HepG2 (cell line): ENCODE data around the gene SLC25A11. TPM values are rescaled to one million over a fixed set of nuclear protein-coding genes. Genes with fewer than 3 reads are reported as not detected.

Experiments used
- ESRRA ChIP-seq: sonication (generic); formaldehyde crosslinking; IDR thresholded peaks from 2 replicates; pipeline ENCODE4 v1.5.1; 2020; ENCODE audit warnings: mild to moderate bottlenecking, low read depth, missing genetic modification reagents
- GLI4 ChIP-seq: sonication (generic); formaldehyde crosslinking; IDR thresholded peaks from 2 replicates; pipeline ENCODE4 v1.5.1; 2020; ENCODE audit warnings: missing genetic modification reagents, mild to moderate bottlenecking, moderate library complexity, borderline replicate concordance
- HOXA5 ChIP-seq: sonication (generic); formaldehyde crosslinking; IDR thresholded peaks from 2 replicates; pipeline ENCODE4 v1.4.0; 2020; ENCODE audit warnings: missing genetic modification reagents
- ISX ChIP-seq: sonication (generic); formaldehyde crosslinking; conservative IDR thresholded peaks from 2 replicates; pipeline ENCODE4 v1.5.0; 2020; ENCODE audit warnings: missing genetic modification reagents
- JUNB ChIP-seq: sonication (generic); formaldehyde crosslinking; IDR thresholded peaks from 2 replicates; pipeline ENCODE4 v1.8.0; 2022; ENCODE audit warnings: missing genetic modification reagents, mild to moderate bottlenecking, borderline replicate concordance
- KDM2A ChIP-seq: sonication (generic); formaldehyde crosslinking; IDR thresholded peaks from 2 replicates; pipeline ENCODE4 v1.4.0; 2020; ENCODE audit warnings: low read depth, missing genetic modification reagents, borderline replicate concordance
- KDM5A ChIP-seq: fragments of 200-600 bp; sonication (generic); IDR thresholded peaks from 2 replicates; pipeline ENCODE4 v1.7.0; 2018; ENCODE audit warnings: antibody characterized with exemption, mild to moderate bottlenecking, low read length, borderline replicate concordance
- MATR3 ChIP-seq: sonication (generic); formaldehyde crosslinking; IDR thresholded peaks from 2 replicates; pipeline ENCODE4 v1.4.0; 2020; ENCODE audit warnings: missing genetic modification reagents
- MXD4 ChIP-seq: IDR thresholded peaks from 2 replicates; pipeline ENCODE4 v1.6.1; 2016; ENCODE audit warnings: mild to moderate bottlenecking, missing biosample characterization, missing genetic modification reagents
- NR2F2 ChIP-seq: IDR thresholded peaks from 2 replicates; pipeline ENCODE4 v1.6.1; 2012; ENCODE audit warnings: low read depth, inconsistent platforms, borderline replicate concordance
- REXO4 ChIP-seq: sonication (generic); formaldehyde crosslinking; IDR thresholded peaks from 2 replicates; pipeline ENCODE4 v1.8.0; 2022; ENCODE audit warnings: missing genetic modification reagents, mild to moderate bottlenecking, borderline replicate concordance
- SAP130 ChIP-seq: IDR thresholded peaks from 2 replicates; pipeline ENCODE4 v1.6.1; 2016; ENCODE audit warnings: low read depth
- SOX13 ChIP-seq, 3 experiments: fragments of 450-650 bp in 1 of 3; sonication (generic) in 1 of 3; formaldehyde crosslinking in 1 of 3; IDR thresholded peaks in 2 of 3; conservative IDR thresholded peaks in 1 of 3; 2 replicates each; pipeline versions ENCODE4 v1.5.0 to v1.6.1; 2016 to 2020; ENCODE audit warnings: antibody characterized with exemption in 1 of 3, mild to moderate bottlenecking in 1 of 3, missing compliant biosample characterization in 1 of 3, missing genetic modification reagents in 1 of 3, moderate library complexity in 1 of 3
- TAF1 ChIP-seq: sonication (generic); formaldehyde crosslinking; IDR thresholded peaks from 2 replicates; pipeline ENCODE4 v1.4.0; 2020; ENCODE audit warnings: missing genetic modification reagents
- ZGPAT ChIP-seq: IDR thresholded peaks from 2 replicates; pipeline ENCODE4 v1.6.1; 2016; ENCODE audit warnings: mild to moderate bottlenecking
- ZNF382 ChIP-seq: sonication (generic); formaldehyde crosslinking; IDR thresholded peaks from 2 replicates; pipeline ENCODE4 v1.5.0; 2020; ENCODE audit warnings: missing genetic modification reagents, mild to moderate bottlenecking, borderline replicate concordance
- ZNF460 ChIP-seq: sonication (generic); formaldehyde crosslinking; IDR thresholded peaks from 2 replicates; pipeline ENCODE4 v1.5.1; 2020; ENCODE audit warnings: missing genetic modification reagents, mild to moderate bottlenecking, borderline replicate concordance
- ZNF558 ChIP-seq: sonication (generic); formaldehyde crosslinking; IDR thresholded peaks from 2 replicates; pipeline ENCODE4 v1.9.0; 2022; ENCODE audit warnings: mild to moderate bottlenecking, missing genetic modification reagents, borderline replicate concordance
- ZNF703 ChIP-seq: sonication (generic); formaldehyde crosslinking; IDR thresholded peaks from 2 replicates; pipeline ENCODE4 v1.5.1; 2020; ENCODE audit warnings: missing genetic modification reagents, mild to moderate bottlenecking, moderate library complexity, borderline replicate concordance
- ZNF709 ChIP-seq: sonication (generic); formaldehyde crosslinking; IDR thresholded peaks from 2 replicates; pipeline ENCODE4 v1.5.0; 2020; ENCODE audit warnings: mild to moderate bottlenecking, missing genetic modification reagents
- ZNF878 ChIP-seq: sonication (generic); formaldehyde crosslinking; IDR thresholded peaks from 2 replicates; pipeline ENCODE4 v1.8.1; 2023; ENCODE audit warnings: mild to moderate bottlenecking, missing genetic modification reagents, moderate library complexity
- polyA plus RNA-seq, 8 experiments: library from polyadenylated mRNA; depleted of rRNA in 3 of 8; stranded (reverse) in 7 of 8; unstranded in 1 of 8; fragments of >200 nt; fragmentation: Illumina TruSeq in 4 of 8; extraction: Trizol in 4 of 8; gene quantifications; 2 replicates each; pipeline versions ENCODE4 v1.2.1 to v1.2.3, GENCODE V29; 2011 to 2016; ENCODE audit warnings: low read depth in 4 of 8, missing spikeins in 1 of 8, mixed read lengths in 1 of 8; ENCODE audit not compliant: insufficient read depth in 1 of 8
- total RNA-seq, 5 experiments: library from RNA; depleted of rRNA; stranded (reverse); fragments of >200 nt; fragmentation: Illumina TruSeq; extraction: Trizol; gene quantifications; 2 replicates each; pipeline ENCODE4 v1.2.3, GENCODE V29; 2016; ENCODE audit warnings: low read depth in 1 of 5
- TF ChIP-seq, protein P1 (sequence below): sonication (generic); formaldehyde crosslinking; IDR thresholded peaks from 2 replicates; pipeline ENCODE4 v1.8.1; 2023; ENCODE audit warnings: mild to moderate bottlenecking, missing genetic modification reagents
- TF ChIP-seq, protein P2 (sequence below): sonication (generic); formaldehyde crosslinking; IDR thresholded peaks from 2 replicates; pipeline ENCODE4 v1.5.0; 2020; ENCODE audit warnings: mild to moderate bottlenecking, missing genetic modification reagents

Gene SLC25A11
- total and polyA plus RNA-seq, 2 of the 13 experiments (the other 11 are each of a cell fraction or from before 2014, with no cell fraction given) = 35.4 to 47.2 TPM

GRCh38 chr17:4949321-4950074, 9.7 kb upstream of the SLC25A11 start (continued):
- TF ChIP-seq, protein P1, sequence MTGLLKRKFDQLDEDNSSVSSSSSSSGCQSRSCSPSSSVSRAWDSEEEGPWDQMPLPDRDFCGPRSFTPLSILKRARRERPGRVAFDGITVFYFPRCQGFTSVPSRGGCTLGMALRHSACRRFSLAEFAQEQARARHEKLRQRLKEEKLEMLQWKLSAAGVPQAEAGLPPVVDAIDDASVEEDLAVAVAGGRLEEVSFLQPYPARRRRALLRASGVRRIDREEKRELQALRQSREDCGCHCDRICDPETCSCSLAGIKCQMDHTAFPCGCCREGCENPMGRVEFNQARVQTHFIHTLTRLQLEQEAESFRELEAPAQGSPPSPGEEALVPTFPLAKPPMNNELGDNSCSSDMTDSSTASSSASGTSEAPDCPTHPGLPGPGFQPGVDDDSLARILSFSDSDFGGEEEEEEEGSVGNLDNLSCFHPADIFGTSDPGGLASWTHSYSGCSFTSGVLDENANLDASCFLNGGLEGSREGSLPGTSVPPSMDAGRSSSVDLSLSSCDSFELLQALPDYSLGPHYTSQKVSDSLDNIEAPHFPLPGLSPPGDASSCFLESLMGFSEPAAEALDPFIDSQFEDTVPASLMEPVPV (CRISPR knock-in tag) = peak; percentile 87; the same call in 1 of the 2 replicates
- TF ChIP-seq REXO4 (no peak), ZNF460 (CRISPR knock-in tag) (peak; percentile 13; the same call in 1 of the 2 replicates), KDM5A (no peak), TAF1 (CRISPR knock-in tag) (peak; percentile 62; the same call in 1 of the 2 replicates), JUNB (peak; percentile 63; the same call in 1 of the 2 replicates), ZNF878 (CRISPR knock-in tag) (peak; percentile 59; the same call in 1 of the 2 replicates), HOXA5 (peak; percentile 51; the same call in 1 of the 2 replicates), KDM2A (CRISPR knock-in tag) (peak; percentile 16; the same call in 1 of the 2 replicates), ZGPAT (peak; percentile 84), ZNF558 (CRISPR knock-in tag) (no peak), ZNF703 (CRISPR knock-in tag) (peak; percentile 65; the same call in 1 of the 2 replicates), MATR3 (CRISPR knock-in tag) (no peak), NR2F2 (peak; percentile 59), GLI4 (CRISPR knock-in tag) (peak; percentile 89; the same call in 1 of the 2 replicates), ISX (peak; percentile 26; the same call in 1 of the 2 replicates), SAP130 (peak; percentile 53; the same call in 1 of the 2 replicates), ZNF709 (CRISPR knock-in tag) (0 out of 2 replicates have a peak, but pooled peaks have one; percentile 61), MXD4 (CRISPR knock-in tag) (peak; percentile 26; the same call in 1 of the 2 replicates), ZNF382 (CRISPR knock-in tag) (no peak), SOX13 (IDR thresholded peaks at IDR 0.05) (no peak), SOX13 (CRISPR knock-in tag; conservative IDR thresholded peaks at IDR 0.05 in 1 of 2, IDR thresholded peaks at IDR 0.05 in 1 of 2) (0 out of 4 replicates have a peak, but pooled peaks of 1 of the 2 experiments have one; percentile 9), ESRRA (CRISPR knock-in tag) (peak; percentile 69)
- TF ChIP-seq, protein P2, sequence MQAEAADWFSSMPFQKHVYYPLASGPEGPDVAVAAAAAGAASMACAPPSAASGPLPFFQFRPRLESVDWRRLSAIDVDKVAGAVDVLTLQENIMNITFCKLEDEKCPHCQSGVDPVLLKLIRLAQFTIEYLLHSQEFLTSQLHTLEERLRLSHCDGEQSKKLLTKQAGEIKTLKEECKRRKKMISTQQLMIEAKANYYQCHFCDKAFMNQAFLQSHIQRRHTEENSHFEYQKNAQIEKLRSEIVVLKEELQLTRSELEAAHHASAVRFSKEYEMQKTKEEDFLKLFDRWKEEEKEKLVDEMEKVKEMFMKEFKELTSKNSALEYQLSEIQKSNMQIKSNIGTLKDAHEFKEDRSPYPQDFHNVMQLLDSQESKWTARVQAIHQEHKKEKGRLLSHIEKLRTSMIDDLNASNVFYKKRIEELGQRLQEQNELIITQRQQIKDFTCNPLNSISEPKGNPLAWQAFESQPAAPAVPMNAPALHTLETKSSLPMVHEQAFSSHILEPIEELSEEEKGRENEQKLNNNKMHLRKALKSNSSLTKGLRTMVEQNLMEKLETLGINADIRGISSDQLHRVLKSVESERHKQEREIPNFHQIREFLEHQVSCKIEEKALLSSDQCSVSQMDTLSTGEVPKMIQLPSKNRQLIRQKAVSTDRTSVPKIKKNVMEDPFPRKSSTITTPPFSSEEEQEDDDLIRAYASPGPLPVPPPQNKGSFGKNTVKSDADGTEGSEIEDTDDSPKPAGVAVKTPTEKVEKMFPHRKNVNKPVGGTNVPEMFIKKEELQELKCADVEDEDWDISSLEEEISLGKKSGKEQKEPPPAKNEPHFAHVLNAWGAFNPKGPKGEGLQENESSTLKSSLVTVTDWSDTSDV (CRISPR knock-in tag) = 0 out of 2 replicates have a peak, but pooled peaks have one; percentile 35
